HG02938 (cell line): ENCODE data around the gene DPEP1.
"Not testable (repeated sequence)": the region's sequence is repeated elsewhere in the genome, so short reads cannot be mapped to it uniquely, and the experiment has no call there.

Source experiments
- ATAC-seq: cut with Tn5 transposase; IDR thresholded peaks from one replicate; pipeline ENCODE4 v1.9.1; 2021; ENCODE audit warnings: mild to moderate bottlenecking, moderate library complexity; ENCODE audit not compliant: unreplicated experiment

DPEP1 gene

DNA sequence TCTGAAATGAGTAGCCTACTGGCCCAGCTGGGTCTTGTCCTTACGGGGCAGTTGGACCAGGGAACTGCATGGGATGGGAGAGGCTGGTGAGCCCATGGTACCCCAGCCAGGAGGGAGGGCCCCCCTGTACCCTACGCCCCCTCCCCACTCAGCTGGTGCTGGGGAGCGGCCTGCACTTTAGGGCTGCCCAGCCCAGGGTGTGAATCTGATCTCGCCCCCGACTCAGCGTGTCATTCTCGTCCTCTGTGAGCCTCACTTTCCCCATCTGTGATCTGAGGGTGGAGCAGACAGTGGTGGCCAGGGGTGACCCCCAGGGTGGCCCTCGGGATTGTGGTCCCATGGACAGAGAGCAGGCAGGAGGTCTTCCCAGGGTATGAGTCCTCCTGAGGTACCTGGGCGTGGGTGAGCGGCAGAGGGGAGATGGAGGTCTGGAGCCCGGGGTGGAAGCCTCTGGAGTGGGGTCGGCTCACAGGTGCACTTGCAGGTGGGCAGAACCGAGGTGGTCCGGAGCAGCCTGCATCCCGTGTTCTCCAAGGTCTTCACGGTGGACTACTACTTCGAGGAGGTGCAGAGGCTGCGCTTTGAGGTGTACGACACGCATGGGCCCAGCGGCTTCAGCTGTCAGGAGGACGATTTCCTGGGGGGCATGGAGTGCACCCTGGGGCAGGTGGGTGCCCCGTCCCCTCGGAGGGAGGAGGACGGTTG lies 36.2 kb upstream of the DPEP1 start:
- no peak for ATAC-seq

DNA sequence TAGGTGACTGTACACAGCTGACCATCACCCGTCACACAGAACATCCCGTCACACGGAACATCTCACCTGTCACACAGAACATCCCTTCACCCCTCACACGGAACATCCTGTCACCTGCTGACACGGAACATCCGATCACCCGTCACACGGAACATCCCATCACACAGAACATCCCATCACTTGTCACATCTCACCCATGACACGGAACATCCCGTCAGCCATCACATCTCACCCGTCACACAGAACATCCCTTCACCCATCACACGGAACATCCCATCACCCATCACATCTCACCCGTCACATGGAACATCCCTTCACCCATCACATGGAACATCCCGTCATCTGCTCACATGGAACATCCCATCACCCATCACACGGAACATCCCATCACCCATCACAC lies 34.1 kb upstream of the DPEP1 start:
- ATAC-seq, result no peak

DNA sequence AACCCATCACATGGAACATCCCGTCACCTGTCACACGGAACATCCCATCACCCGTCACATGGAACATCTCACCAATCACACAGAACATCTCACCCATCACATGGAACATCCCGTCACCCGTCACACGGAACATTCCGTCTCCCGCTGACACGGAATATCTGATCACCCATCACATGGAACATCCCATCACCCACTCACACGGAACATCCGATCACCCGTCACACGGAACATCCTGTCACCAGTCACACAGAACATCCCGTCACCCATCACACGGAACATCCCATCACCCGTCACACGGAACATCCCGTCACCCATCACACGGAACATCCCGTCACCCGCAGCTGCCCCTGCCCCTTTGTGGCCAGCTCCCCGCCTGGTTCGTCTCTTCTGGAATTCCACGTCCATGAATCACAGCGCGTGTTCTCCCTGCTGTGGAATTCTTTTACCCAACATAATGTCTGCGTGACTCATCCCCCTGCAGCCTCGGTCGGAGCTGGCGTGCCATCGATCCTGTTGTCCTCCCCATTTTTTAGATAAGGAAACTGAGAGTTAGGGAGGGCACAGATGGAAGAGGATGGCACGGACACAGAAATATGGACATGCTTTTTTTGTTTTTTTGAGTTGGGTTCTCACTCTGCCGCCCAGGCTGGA lies 32.3 kb upstream of the DPEP1 start:
- ATAC-seq, result no peak

DNA sequence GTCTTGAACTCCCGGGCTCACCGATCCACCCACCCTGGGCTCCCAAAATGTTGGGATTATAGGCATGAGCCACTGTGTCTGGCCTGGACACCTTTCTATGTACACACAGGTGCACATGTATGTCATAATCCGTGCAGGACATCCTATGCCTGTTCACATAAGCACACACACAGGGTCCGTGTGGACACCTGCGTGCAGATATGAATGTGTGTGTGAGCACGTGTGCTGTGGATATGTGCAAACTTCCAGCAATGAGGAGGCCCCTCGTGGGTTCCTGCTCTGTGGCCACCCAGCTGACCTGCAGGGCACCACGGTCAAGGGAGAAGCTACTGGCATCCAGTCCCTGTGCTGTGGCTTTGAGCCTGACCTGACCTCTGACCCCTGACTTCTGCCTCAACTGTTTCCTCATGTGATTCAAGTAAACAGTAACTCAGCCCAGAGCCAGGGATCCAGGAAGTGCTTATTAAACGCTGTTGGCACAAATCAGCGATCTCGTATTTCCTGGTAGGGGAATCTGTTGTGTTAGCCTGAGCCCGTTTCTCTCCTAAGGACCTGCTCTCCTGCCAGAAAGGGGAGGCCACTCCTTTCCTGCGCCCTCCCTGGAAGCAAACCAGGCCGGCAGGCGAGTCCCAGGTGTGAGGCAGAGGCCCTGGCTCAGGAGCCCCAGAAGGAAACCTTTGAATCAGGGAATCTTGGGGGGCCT lies 31.4 kb upstream of the DPEP1 start:
- ATAC-seq, result no peak

DNA sequence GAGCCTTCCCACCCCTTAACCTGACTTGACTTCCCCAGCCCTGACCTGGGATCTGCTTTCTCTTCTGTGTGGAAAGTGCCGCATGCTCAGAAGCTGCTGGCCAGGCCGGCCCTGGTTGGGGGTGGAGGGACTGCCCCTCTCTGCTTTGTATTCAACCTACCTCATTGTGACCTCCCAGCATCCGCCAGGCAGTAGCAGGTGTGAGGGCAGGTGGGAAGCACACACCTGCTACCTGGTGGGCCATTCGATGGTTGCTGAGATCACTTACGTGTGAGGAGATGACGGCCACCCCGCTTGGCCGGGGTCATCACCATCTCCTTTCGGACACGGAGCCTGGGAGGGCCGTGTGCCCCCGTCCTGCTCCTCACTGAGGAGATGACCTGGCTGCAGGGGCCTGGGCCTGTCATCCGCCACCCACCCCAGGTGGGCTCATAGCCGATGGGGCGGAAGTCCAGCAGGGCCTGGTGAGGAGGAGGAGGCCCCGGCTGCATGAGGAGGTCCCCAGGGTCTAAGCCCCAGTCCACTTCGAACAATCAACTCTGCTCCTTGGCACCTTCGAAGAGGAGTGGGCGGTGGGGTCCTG lies 30.7 kb upstream of the DPEP1 start:
- ATAC-seq, result no peak

DNA sequence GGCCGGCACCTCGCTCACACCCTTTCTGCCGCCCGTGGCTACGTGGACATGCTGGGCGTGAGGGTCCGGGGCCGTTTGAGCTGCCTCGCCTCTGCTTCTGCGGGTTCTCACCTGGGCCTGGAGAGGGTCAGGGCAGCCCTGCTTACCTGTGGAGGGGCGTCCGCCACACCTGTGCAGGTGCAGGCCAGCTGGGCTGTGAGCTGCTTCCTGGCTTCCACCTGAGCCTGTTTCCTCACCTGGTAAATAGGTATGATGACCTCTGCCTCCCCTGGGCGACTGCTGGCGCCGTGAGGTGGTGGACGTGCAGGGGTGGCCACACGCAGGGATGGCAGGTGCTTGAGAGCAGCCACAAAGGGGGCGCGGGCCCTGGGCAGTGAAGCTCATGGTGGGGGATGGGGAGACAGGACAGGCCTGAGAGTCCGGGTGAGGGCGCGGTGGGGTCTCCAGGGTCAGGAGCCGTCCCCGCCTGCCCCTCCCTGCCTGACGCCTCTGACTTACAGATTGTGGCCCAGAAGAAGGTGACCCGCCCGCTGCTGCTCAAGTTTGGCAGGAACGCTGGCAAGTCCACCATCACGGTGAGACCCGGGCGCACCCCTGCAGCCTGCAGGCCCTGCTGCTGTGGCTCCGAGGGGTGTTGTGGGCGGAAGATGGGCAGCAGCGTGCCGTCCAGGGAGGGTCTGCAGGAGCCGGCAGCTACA lies 30.1 kb upstream of the DPEP1 start:
- no peak for ATAC-seq

- ATAC-seq, result no peak
These were observed 29.4 kb upstream of the DPEP1 start for GRCh38 chr16:89583895-89584644.

DNA sequence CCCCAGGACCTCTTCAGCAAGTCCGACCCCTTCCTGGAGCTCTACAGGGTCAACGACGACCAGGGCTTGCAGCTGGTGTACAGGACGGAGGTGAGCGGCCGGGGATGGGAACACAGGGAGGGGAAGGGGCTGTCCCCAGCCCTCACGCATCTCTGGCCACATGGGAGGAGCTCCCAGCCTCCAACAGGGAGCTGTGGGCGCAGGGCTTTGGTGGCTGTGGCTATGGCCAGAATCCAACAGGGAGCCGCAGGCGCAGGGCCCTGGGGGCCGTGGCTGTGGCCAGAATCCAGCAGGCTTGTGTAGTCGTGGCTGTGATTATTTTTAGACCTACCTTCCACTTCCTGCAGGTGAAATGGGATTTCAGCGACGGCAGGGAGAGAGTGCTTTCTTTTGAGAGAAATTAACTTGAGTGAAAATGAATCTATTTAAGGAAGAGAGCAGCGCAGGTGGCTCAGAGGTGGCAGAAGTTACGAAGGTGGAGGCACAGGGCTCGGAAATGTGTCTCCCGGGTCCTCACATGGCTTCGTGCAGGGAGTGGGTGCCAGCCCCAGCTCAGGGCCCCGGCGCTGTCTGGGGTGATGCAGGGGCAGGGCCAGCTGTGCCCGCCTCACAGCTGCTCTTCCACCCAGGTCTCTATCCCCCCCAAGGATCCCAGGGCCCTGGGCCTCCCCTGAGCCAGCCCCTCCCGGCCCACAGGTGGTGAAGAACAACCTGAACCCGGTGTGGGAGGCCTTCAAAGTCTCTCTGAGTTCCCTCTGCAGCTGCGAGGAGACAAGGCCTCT lies 28.5 kb upstream of the DPEP1 start:
- ATAC-seq, result no peak

DNA sequence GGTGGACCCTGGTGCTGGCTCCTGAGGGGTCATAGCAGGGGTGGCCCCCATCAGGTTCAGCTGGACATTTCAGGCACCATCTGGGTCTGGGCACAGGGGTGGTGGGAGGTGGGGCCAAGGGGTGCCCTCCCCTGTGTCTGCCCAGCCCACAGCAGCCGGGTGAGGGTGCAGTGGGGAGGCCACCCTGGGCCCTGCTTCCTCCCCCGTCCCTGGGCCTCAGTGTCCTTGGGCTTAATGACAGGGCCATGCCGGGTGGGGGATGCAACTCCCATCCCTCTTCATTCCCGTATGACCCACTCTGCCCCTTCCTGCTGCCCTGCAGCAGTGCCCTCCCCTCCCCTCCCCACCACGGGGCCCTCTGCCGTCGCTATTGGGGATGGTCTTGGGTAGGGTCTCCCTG lies 27.2 kb upstream of the DPEP1 start:
- no peak for ATAC-seq

DNA sequence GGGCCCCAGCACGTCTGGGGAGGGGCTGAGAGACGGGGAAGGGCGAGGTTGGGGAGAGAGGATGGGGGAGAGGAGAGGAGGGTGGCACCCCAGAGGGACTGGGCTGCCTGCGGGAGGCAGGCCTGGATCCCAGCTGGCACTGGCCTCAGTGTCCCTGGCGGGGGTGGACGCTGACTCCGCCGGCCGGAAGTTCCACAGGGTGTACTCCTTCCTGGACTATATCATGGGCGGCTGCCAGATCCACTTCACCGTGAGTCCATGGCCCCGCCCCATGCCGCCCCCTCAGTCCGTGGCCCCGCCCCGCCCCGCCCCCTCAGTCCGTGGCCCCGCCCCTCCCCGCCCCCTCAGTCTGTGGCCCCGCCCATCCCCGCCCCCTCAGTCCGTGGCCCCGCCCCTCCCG lies 26.6 kb upstream of the DPEP1 start:
- no peak for ATAC-seq

DNA sequence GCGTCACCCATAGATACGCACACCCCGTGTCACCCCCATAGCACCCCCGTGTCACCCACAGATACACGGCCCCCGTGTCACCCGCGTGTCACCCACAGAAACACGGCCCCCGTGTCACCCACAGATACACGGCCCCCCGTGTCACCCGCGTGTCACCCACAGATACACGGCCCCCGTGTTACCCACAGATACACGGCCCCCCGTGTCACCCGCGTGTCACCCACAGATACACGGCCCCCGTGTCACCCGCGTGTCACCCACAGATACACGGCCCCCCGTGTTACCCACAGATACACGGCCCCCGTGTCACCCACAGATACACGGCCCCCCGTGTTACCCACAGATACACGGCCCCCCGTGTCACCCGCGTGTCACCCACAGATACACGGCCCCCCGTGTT lies 25.8 kb upstream of the DPEP1 start:
- ATAC-seq, result not testable (repeated sequence)

DNA sequence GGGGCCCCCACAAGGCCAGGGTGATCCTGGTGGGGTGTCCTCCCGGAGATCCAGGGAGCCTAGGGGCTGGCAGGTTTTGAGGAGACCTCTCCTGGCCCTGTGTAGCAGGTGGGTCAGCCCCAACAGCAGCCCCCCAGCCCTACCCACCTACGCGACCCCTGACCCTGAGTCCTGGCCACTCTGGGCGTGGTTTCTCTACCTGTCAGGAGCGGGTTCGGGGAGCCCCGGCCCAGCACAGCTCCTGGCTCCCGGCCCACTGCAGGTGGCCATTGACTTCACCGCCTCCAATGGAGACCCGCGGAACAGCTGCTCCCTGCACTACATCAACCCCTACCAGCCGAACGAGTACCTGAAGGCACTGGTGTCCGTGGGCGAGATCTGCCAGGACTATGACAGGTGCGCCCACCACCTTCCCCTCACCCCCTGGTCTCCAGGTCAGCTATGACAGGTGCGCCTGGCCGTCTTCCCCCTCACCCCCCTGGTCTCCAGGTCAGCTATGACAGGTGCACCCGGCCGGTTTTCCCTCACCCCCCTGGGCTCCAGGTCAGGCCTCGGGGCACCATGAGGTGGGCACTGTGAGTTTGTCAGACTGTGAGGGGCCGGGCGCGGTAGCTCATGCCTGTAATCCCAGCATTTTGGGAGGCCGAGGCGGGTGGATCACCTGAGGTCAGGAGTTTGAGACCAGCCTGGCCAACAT lies 24.9 kb upstream of the DPEP1 start:
- no peak for ATAC-seq

DNA sequence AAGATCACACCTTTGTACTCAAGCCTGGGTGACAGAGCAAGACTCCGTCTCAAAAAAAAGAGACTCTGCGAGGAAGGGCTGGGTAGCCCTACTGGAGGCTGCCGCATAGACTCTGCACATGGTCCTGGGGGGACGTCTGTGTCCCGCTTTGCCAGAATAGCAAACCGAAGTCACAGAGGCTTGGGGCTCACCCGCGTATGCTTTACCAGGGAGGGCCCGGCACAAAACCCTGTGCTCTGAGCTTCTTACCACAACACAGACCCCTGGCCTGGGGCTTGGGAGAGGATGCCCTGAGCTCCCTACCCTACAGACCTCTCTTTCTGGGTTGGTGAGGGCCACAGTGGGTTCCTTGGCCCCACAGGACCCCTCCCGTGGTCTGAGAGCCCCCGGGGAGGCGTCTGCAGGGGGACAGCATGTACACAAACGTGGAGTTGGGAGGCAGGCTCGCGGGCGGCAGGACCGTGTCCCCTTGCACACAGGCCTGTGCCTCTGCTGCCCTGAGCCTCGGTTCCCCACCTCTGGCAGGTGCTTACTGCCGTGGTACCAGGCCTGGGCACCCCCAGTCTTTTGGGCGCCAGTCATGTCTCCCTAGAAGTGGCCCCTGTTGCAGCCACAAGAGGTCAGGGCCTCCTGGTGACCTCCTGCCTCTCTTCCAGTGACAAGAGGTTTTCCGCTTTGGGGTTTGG lies 24.1 kb upstream of the DPEP1 start:
- ATAC-seq, result no peak

DNA sequence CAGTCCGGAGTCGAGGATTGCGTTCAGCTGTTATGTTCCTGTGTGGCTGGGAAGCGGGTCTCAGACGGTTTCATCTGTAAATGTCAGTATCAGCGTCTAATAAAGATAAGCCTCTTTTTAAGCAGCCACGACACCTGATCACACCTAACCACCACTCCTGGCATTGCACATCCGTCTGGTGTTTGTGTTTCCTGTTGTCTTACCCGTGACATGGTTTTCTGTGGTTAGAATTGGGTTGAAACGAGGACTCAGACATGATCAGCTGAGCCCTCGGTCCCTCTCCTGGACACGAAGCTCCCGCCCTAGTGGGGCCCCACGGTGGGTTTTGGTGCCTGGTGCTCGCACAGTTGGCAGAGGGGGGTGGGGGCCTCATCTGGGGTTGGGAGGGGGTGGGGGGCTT lies 19.6 kb upstream of the DPEP1 start:
- ATAC-seq, result no peak

- ATAC-seq, result no peak
These were observed 17.9 kb upstream of the DPEP1 start for GRCh38 chr16:89595330-89596060.

DNA sequence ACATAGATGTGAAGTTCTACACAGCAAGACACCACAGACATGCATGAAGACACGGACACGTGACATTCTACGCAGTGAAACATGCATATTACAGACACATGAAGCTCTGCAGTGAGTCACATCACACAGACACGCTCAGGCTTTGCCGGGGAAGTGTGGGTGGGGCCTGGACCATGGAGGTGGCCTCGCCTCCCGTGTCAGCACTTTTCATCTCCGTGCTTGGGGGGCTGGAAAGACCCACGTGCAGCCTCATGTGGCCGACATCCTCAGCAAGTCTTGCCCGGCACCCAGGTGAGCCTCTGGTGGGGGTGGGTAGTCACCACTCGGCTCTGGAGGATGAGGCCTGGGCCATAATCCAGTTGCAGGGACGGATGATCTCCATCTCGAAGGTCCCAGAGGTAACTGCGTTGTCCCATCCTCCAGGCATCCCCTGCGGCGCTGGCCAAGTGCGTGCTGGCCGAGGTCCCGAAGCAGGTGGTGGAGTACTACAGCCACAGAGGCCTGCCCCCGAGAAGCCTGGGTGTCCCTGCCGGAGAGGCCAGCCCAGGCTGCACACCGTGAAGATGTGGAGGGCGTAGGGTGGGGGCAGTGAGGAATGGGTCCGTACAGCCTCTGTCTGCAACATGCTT lies 17.3 kb upstream of the DPEP1 start:
- ATAC-seq, result no peak

GRCh38 chr16:89596957-89597649 lies 16.3 kb upstream of the DPEP1 start:
- ATAC-seq, result no peak
